Measurements from ENCODE around the gene SRP54. TPM values are rescaled to one million over a fixed set of nuclear protein-coding genes. Genes with fewer than 3 reads are reported as not detected.
A peak's percentile ranks its signal among the peaks of the same experiment; 100 is the strongest.

Gene SRP54
- total and polyA plus RNA-seq, 2 of the 13 experiments (the other 11 are each of a cell fraction or from before 2014, with no cell fraction given) = 42.2 to 207 TPM

DNA sequence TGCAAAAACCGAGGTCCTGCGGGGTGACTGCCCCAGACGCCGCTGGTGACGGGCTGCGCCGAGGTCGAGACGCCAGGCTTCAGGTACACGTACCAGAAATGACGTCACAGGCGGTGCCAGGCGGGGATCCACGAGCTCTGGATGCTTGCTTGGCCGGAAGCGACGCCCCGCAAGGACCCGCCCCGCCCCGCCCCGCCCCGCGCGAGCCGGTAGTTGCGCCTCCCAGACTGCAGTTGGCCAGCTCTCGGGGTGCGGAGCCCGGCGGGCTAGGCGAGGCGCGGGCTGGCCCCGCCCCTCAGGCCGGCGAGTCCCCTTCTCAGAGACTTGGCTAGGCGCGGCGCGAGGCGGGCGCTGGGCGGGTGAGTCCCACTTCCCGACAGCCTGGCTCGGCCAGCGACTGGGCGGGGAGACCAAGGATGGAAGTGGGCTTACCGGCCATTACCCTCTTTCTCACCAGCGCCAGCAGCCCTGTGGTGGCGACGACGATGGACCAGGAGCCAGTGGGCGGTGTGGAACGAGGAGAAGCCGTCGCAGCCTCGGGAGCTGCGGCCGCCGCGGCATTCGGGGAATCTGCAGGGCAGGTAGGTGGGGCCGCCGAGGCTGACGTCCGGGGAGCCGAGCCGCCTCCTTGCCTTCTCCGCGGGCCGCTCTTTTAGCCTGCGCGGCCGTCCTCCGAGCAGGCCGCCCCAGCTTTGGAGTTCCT lies 63.4 kb downstream of the SRP54 start, which contains the start of gene FAM177A1 (continued):
- TF ChIP-seq, protein P1, sequence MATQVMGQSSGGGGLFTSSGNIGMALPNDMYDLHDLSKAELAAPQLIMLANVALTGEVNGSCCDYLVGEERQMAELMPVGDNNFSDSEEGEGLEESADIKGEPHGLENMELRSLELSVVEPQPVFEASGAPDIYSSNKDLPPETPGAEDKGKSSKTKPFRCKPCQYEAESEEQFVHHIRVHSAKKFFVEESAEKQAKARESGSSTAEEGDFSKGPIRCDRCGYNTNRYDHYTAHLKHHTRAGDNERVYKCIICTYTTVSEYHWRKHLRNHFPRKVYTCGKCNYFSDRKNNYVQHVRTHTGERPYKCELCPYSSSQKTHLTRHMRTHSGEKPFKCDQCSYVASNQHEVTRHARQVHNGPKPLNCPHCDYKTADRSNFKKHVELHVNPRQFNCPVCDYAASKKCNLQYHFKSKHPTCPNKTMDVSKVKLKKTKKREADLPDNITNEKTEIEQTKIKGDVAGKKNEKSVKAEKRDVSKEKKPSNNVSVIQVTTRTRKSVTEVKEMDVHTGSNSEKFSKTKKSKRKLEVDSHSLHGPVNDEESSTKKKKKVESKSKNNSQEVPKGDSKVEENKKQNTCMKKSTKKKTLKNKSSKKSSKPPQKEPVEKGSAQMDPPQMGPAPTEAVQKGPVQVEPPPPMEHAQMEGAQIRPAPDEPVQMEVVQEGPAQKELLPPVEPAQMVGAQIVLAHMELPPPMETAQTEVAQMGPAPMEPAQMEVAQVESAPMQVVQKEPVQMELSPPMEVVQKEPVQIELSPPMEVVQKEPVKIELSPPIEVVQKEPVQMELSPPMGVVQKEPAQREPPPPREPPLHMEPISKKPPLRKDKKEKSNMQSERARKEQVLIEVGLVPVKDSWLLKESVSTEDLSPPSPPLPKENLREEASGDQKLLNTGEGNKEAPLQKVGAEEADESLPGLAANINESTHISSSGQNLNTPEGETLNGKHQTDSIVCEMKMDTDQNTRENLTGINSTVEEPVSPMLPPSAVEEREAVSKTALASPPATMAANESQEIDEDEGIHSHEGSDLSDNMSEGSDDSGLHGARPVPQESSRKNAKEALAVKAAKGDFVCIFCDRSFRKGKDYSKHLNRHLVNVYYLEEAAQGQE (IDR thresholded peaks at IDR 0.05; ENCODE audit: borderline replicate concordance in 1 of 2, low read depth in 1 of 2, low read length in 2 of 2) = no peak; a peak in 1 of 4 replicates
- TF ChIP-seq, protein P2, sequence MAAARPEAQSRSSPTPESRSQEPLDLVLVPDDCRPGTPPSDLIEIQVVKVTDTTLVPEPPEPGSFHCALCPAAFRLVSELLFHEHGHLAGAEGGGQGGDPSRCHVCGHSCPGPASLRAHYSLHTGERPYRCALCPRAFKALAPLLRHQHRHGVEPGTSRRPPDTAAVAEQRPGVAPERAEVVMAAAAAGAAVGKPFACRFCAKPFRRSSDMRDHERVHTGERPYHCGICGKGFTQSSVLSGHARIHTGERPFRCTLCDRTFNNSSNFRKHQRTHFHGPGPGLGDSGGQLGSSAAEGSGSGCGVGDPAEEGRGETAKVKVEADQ (CRISPR knock-in tag; IDR thresholded peaks at IDR 0.05; ENCODE audit: borderline replicate concordance) = peak; percentile 97
- TF ChIP-seq YY1 (IDR thresholded peaks at IDR 0.05; ENCODE audit: insufficient read depth, insufficient replicate concordance, low read depth, low read length) = peak; percentile 80
- peak; percentile 94 for TF ChIP-seq RFXAP (CRISPR knock-in tag; IDR thresholded peaks at IDR 0.05; ENCODE audit: borderline replicate concordance)
- TF ChIP-seq, protein P3, sequence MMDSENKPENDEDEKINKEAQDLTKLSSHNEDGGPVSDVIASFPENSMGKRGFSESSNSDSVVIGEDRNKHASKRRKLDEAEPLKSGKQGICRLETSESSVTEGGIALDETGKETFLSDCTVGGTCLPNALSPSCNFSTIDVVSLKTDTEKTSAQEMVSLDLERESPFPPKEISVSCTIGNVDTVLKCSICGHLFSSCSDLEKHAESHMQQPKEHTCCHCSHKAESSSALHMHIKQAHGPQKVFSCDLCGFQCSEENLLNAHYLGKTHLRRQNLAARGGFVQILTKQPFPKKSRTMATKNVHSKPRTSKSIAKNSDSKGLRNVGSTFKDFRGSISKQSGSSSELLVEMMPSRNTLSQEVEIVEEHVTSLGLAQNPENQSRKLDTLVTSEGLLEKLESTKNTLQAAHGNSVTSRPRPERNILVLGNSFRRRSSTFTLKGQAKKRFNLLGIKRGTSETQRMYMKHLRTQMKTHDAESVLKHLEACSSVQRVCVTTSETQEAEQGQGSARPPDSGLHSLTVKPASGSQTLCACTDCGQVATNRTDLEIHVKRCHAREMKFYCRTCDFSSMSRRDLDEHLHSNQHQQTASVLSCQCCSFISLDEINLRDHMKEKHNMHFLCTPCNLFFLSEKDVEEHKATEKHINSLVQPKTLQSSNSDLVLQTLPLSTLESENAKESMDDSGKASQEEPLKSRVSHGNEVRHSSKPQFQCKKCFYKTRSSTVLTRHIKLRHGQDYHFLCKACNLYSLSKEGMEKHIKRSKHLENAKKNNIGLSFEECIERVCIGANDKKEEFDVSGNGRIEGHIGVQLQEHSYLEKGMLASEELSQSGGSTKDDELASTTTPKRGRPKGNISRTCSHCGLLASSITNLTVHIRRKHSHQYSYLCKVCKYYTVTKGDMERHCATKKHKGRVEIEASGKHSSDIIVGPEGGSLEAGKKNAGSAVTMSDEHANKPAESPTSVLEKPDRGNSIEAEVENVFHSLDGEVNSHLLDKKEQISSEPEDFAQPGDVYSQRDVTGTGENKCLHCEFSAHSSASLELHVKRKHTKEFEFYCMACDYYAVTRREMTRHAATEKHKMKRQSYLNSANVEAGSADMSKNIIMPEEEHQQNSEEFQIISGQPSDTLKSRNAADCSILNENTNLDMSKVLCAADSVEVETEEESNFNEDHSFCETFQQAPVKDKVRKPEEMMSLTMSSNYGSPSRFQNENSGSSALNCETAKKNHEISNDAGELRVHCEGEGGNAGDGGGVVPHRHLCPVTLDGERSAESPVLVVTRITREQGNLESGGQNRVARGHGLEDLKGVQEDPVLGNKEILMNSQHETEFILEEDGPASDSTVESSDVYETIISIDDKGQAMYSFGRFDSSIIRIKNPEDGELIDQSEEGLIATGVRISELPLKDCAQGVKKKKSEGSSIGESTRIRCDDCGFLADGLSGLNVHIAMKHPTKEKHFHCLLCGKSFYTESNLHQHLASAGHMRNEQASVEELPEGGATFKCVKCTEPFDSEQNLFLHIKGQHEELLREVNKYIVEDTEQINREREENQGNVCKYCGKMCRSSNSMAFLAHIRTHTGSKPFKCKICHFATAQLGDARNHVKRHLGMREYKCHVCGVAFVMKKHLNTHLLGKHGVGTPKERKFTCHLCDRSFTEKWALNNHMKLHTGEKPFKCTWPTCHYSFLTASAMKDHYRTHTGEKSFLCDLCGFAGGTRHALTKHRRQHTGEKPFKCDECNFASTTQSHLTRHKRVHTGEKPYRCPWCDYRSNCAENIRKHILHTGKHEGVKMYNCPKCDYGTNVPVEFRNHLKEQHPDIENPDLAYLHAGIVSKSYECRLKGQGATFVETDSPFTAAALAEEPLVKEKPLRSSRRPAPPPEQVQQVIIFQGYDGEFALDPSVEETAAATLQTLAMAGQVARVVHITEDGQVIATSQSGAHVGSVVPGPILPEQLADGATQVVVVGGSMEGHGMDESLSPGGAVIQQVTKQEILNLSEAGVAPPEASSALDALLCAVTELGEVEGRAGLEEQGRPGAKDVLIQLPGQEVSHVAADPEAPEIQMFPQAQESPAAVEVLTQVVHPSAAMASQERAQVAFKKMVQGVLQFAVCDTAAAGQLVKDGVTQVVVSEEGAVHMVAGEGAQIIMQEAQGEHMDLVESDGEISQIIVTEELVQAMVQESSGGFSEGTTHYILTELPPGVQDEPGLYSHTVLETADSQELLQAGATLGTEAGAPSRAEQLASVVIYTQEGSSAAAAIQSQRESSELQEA (CRISPR knock-in tag; IDR thresholded peaks at IDR 0.05; ENCODE audit: not compliant biosample characterization) = peak; percentile 100
- TF ChIP-seq, protein P4, sequence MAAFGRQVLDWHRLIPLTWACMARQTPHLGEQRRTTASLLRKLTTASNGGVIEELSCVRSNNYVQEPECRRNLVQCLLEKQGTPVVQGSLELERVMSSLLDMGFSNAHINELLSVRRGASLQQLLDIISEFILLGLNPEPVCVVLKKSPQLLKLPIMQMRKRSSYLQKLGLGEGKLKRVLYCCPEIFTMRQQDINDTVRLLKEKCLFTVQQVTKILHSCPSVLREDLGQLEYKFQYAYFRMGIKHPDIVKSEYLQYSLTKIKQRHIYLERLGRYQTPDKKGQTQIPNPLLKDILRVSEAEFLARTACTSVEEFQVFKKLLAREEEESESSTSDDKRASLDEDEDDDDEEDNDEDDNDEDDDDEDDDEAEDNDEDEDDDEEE (CRISPR knock-in tag; IDR thresholded peaks at IDR 0.05) = peak; percentile 100
- TF ChIP-seq REL (CRISPR knock-in tag; conservative IDR thresholded peaks at IDR 0.05) = 0 out of 2 replicates have a peak, but pooled peaks have one; percentile 0
- peak; percentile 95; the same call in 1 of the 2 replicates for TF ChIP-seq FOXC1 (CRISPR knock-in tag; IDR thresholded peaks at IDR 0.05; ENCODE audit: borderline replicate concordance)
- TF ChIP-seq AGO1 (IDR thresholded peaks at IDR 0.05; ENCODE audit: low read depth, low read length, poor library complexity, severe bottlenecking) = peak; percentile 90
- TF ChIP-seq ZNF468 (CRISPR knock-in tag; IDR thresholded peaks at IDR 0.05) = peak; percentile 97
- TF ChIP-seq ZFP82 (CRISPR knock-in tag; IDR thresholded peaks at IDR 0.05; ENCODE audit: borderline replicate concordance) = peak; percentile 99
- no peak for TF ChIP-seq HMGA1 (CRISPR knock-in tag; conservative IDR thresholded peaks at IDR 0.05)
- peak; percentile 89 for TF ChIP-seq XBP1 (CRISPR knock-in tag; IDR thresholded peaks at IDR 0.05)
